ENCODE results near the gene SCYGR3.

GRCh38 chr2:227576110-227576509 lies 38.5 kb downstream of the SCYGR3 start:
- no peak for TF ChIP-seq POLR2A (IDR thresholded peaks at IDR 0.05; ENCODE audit: low read depth)
- TF ChIP-seq, protein P1, sequence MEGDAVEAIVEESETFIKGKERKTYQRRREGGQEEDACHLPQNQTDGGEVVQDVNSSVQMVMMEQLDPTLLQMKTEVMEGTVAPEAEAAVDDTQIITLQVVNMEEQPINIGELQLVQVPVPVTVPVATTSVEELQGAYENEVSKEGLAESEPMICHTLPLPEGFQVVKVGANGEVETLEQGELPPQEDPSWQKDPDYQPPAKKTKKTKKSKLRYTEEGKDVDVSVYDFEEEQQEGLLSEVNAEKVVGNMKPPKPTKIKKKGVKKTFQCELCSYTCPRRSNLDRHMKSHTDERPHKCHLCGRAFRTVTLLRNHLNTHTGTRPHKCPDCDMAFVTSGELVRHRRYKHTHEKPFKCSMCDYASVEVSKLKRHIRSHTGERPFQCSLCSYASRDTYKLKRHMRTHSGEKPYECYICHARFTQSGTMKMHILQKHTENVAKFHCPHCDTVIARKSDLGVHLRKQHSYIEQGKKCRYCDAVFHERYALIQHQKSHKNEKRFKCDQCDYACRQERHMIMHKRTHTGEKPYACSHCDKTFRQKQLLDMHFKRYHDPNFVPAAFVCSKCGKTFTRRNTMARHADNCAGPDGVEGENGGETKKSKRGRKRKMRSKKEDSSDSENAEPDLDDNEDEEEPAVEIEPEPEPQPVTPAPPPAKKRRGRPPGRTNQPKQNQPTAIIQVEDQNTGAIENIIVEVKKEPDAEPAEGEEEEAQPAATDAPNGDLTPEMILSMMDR (IDR thresholded peaks at IDR 0.05) = no peak
- no peak for TF ChIP-seq POLR2AphosphoS5 (IDR thresholded peaks at IDR 0.05)
- TF ChIP-seq EP300 (IDR thresholded peaks at IDR 0.05) = no peak
